NCI-H345 treated with DMSO at 0.1 percent for 48 hours (cell line): ENCODE data around the gene RESF1.

Experiments used
- DNase-seq: peaks from one replicate; lab custom pipeline; 2025; ENCODE audit not compliant: unreplicated experiment; lab: John Stamatoyannopoulos, UW

The RESF1 gene

GRCh38 chr12:31959701-31960391 lies 631 bp downstream of the RESF1 start:
- peak; percentile 61 for DNase-seq

- DNase-seq: no peak
These were observed 1.9 kb downstream of the RESF1 start for GRCh38 chr12:31961137-31961536.

- DNase-seq: no peak
These were observed 2.9 kb downstream of the RESF1 start for GRCh38 chr12:31962076-31962475.

GRCh38 chr12:31964280-31964679 lies 5.1 kb downstream of the RESF1 start:
- DNase-seq: no peak

GRCh38 chr12:31965090-31965489 lies 5.9 kb downstream of the RESF1 start:
- DNase-seq: no peak

GRCh38 chr12:31966558-31967205 lies 7.5 kb downstream of the RESF1 start:
- DNase-seq: no peak

- DNase-seq: no peak
These were observed 8.3 kb downstream of the RESF1 start for GRCh38 chr12:31967539-31967938.

GRCh38 chr12:31970199-31970598 lies 11.0 kb downstream of the RESF1 start:
- DNase-seq: no peak

- DNase-seq: no peak
These were observed 14.6 kb downstream of the RESF1 start for GRCh38 chr12:31973818-31974217.

GRCh38 chr12:31974673-31975072 lies 15.5 kb downstream of the RESF1 start:
- DNase-seq: no peak

- DNase-seq: no peak
These were observed 25.8 kb downstream of the RESF1 start for GRCh38 chr12:31984806-31985591.

GRCh38 chr12:31985832-31986231 lies 26.6 kb downstream of the RESF1 start:
- no peak for DNase-seq

GRCh38 chr12:31989571-31990362 lies 30.6 kb downstream of the RESF1 start:
- no peak for DNase-seq

GRCh38 chr12:31991146-31991545 lies 31.9 kb downstream of the RESF1 start:
- no peak for DNase-seq

- DNase-seq: no peak
These were observed 32.6 kb downstream of the RESF1 start for GRCh38 chr12:31991815-31992214.

- no peak for DNase-seq
These were observed 40.5 kb downstream of the RESF1 start for GRCh38 chr12:31999692-32000091.

GRCh38 chr12:32000373-32001005 lies 41.3 kb downstream of the RESF1 start:
- no peak for DNase-seq

- no peak for DNase-seq
These were observed 43.8 kb downstream of the RESF1 start for GRCh38 chr12:32002848-32003493.

- no peak for DNase-seq
These were observed 44.4 kb downstream of the RESF1 start for GRCh38 chr12:32003654-32004053.

- DNase-seq: no peak
These were observed 46.4 kb downstream of the RESF1 start for GRCh38 chr12:32005496-32006125.
